ENCODE results near the gene FBXO17.

Gene FBXO17

DNA sequence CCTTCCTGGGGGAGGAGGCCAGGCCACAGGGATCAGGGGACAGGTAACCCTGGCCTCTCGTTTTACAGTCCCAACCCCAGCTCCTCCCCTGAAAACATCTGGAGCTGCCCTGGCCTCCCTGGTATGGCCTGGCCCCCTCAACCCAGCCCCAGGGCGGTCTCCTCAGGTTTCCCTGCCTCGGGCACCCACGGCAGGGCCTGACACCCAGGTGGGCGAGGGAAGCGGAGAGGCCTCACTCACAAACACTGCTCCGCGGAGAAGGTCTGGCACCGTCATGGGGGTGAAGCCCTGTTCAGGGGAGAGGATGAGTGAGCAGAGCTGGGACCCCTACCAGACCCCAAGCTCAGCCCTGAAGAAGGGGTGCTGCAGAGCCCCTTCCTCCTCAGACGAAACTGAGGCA lies 57.0 kb downstream of the FBXO17 start:
- in situ Hi-C loops (cut with HindIII; ENCODE audit: low sequenced_read_pairs): loop anchor here (25.0 kb wide), 1 partner anchor 156 kb away; the partner anchor contains the start of gene LGALS7

DNA sequence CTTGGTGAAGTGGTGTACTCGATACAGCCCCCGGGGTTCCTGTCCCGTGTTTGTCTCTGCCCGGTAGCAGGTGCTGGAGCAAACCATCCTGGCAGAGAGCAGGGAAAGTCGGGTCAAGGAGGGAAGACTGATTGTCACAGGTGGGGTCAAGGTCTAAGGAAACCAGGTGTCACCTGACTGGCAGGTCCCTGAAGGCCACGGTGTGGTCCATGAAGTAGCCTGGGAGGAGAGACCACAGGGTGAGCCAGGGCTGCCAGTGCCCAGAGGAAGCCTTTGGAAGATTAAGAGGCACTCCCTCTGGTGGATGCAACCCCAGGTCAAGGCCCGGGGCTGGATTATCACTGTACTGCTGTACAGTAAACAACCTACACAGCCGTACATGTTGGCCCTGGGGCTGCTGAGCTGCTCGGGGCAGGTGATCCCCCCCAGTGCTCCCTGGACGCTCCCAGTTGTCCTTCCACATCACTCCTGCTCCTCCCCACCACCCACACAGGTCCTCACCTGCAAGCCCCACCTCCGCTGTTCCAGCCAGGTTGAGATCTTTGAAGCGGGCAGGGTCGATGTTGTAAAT lies 57.5 kb downstream of the FBXO17 start:
- in situ Hi-C loops (cut with HindIII; ENCODE audit: low sequenced_read_pairs): loop anchor here (25.0 kb wide), 1 partner anchor 156 kb away; the partner anchor contains the start of gene LGALS7

DNA sequence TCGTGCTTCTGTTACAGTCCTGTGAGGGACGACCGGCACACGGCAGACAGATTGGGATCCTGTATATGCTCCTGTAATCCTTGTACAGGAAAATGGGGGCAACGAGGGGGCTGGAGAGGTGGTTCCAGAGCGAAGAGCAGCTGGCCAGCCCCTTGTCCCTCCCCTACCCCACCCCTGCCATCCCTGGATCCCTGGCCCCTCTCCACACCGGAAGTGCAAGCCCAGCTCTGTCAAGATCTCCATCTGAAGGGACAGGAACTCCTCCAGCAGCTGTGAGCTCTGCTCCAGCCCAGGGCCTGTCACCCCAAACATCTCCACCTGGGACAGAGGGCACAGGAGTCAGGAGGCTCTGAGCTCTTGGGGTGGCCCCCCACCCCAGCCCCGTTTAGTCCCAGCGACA lies 58.0 kb downstream of the FBXO17 start:
- in situ Hi-C loops (cut with HindIII; ENCODE audit: low sequenced_read_pairs): loop anchor here (25.0 kb wide), 1 partner anchor 155 kb away; the partner anchor contains the start of gene LGALS7

DNA sequence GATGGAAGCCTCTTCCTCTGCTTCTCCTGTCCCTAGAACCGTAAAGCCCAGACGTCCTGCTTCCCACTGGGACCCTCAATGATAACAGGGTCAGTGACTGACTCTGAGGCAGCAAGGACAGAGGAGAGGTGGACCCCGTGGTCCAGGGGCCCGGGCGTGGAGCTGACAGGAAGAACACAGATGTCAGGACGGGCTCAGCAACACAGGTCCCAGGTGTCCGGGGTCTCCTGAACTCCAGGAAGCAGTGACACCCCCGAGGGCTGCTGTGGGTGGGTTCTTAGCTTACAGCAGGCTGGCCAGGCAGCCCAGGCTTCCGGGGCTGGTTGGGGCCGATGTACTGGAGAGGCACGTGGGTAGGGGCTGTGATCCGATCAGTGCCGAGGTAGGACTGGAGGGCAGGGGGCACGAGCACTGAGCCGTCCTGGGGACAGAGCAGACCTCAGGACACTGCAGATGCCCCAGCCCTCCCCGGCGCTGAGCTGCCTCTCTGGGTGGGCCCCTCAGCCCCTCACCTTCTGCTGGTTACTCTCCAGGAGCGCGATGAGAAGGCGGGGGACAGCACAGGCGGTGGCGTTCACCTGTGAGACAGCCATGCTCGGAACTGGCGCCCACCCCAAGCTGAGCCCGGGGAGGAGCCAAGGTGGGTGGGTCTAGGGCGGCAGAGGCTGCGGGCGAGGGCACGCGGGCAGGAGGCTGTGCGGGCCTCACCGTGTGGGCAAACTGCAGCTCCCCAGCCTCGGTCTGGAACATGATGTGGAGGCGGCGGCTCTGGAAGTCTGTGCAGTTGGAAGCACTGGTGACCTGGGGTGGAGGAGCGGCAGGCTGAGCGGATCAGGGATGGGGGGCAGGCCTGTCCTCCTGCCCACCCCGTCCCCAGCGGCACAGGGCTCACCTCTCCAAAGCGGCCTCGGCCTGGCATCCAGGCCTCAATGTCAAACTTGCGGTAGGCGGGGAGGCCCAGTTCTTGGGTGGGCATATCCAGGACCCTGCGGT lies 59.9 kb downstream of the FBXO17 start:
- in situ Hi-C loops (cut with HindIII; ENCODE audit: low sequenced_read_pairs): loop anchor here (25.0 kb wide), 1 partner anchor 153 kb away; the partner anchor contains the start of gene LGALS7

DNA sequence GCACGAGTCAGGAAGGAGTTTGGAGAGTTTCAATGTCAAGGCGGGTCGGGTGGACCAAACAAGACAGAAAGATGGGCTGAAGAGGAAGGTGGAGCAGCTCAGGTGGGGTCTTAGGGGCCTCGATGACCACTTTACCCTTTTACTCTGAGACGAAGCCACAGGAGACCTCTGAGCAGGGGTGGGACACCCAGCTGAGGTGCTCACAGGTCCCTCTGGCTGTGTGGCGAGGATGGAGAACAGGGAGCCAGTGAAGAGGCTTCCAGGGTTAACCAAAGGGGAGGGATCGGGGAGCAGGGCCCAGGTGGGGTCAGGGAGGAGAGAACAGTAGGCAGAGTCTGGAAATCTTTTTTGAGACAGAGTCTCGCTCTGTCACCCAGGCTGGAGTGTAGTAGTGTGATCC lies 61.6 kb downstream of the FBXO17 start:
- in situ Hi-C loops (cut with HindIII; ENCODE audit: low sequenced_read_pairs): loop anchor here (25.0 kb wide), 1 partner anchor 152 kb away; the partner anchor contains the start of gene LGALS7

DNA sequence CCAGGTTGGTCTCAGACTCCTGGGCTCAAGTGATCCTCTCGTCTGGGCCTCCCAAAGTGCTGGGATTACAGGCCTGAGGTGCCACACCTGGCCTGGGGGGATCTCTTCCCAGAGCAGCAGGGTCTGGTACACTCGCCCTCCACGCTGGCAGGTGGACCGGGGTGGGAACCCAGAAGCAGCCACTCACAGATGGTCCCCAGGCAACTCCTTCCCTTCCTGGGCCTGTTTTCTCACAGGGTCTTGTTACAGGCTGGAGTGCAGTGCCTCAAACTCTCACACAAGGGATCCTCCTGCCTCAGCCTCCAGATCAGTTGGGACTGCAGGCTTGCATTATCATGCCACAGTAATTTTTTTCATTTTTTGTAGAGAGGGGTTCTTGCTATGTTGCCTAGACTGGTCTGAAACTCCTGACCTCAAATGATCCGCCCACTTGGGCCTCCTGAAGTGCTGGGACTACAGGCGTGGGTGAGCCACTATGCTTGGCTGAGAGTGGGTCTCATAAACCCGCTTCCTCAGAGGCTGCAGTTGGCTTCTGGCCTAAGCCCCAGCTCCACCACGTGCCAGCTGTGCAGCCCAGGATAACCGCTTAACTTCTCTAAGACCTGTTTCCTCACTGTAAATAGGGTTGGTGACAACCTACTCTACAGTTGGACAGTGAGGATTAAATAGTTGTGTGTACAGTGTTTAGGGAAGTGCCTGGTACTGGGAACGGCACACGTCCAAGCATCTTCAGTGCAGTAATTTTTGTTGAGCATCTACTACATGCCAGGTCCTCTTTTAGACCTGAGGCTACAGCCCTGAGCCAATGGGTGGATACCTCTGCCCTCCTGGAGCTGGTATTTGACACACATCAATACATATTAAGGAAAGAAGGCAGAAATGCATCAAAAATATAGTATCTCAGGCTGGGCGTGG lies 62.7 kb downstream of the FBXO17 start:
- in situ Hi-C loops (cut with HindIII; ENCODE audit: low sequenced_read_pairs): loop anchor here (25.0 kb wide), 1 partner anchor 151 kb away; the partner anchor contains the start of gene LGALS7

DNA sequence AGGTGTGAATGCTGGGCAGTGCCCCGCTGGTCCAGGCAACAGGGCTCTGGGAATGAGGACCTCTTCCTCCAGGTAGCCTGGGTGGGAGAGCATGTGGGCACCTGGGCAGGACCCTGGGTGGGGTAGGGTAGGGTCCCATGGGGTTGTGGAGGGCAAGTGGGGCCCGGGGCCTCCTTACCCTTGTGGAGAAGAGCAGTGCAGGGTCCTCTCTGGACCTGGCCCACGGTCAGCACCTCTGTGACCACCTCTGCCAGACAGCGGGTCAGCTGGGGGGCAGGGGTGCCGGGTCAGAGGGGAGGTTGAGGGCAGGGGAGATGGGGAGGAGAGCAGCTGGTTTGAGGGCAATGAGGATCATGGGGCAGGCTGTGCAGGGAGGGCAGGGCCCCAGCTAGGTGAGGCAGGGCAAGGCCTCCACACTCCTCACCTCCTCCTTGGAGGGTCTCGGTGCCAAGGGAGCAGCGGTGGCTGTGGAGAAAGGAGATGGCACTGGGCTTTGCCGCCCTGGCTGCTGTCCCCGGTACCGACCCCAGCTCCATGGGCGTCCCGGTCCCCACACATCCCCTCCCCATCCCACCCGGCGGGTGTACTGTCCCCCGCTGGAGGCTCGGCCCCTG lies 64.0 kb downstream of the FBXO17 start:
- in situ Hi-C loops (cut with HindIII; ENCODE audit: low sequenced_read_pairs): loop anchor here (25.0 kb wide), 1 partner anchor 149 kb away; the partner anchor contains the start of gene LGALS7

DNA sequence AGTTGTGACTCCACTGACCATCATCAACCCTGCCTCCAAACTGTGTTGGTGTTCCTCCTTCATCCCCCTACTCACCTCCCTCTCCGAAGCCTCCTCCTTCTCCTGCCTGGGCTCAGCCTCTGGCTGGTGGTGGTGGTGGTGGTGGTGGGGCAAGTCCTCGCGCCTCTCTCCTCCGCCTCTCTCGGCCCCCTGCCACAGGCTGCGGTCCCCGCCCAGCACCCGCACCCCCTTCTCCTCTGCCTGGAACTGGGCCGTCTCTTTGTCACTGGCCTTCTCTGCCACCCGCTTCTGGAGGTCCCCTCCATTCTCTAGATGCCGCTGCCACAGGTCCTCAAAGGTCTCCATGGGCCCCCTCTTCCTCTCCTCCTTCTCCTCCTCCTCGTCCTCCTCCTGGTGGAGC lies 65.1 kb downstream of the FBXO17 start:
- in situ Hi-C loops (cut with HindIII; ENCODE audit: low sequenced_read_pairs): loop anchor here (25.0 kb wide), 1 partner anchor 148 kb away; the partner anchor contains the start of gene LGALS7

DNA sequence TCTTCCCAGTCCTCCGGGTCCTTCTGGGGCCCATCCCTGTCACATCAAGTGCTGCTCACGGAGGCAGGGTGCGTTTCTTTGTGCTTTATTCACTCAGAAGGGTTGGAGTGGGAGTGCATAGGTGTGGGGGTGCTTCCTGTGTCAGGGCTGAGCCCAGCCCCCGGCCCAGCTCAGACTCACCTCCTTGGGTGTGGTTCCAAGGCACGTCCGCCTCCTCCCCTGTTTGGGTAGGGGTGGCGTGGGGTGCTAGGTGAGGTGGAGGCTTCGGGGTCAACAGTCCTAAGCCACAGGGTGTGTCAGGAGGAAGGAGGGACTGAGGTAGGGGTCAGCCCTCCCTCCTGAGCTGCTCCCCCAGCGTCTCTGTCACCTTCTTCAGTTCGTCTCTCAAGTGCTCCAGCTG lies 66.6 kb downstream of the FBXO17 start:
- in situ Hi-C loops (cut with HindIII; ENCODE audit: low sequenced_read_pairs): loop anchor here (25.0 kb wide), 1 partner anchor 147 kb away; the partner anchor contains the start of gene LGALS7

DNA sequence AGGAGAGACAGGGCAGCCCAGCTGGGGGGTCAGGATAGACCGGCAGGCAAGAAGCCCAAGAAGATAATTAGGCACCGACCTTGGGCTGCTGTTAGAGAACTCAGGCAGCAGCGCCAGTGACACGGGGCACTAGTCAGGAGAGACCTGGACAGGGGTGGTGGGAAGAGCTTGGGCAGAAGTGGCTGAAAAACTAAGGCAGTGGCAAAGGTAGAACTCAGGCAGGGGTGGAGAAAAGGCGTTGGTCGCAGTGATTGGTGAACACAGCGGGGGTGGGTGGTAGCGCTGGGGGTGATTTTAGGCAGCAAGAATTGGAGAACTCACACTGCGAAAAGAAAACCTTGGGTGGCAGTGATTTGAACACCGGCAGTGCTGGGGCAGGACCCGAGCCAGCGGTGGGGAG lies 67.9 kb downstream of the FBXO17 start:
- in situ Hi-C loops (cut with HindIII; ENCODE audit: low sequenced_read_pairs): loop anchor here (25.0 kb wide), 1 partner anchor 145 kb away; the partner anchor contains the start of gene LGALS7

DNA sequence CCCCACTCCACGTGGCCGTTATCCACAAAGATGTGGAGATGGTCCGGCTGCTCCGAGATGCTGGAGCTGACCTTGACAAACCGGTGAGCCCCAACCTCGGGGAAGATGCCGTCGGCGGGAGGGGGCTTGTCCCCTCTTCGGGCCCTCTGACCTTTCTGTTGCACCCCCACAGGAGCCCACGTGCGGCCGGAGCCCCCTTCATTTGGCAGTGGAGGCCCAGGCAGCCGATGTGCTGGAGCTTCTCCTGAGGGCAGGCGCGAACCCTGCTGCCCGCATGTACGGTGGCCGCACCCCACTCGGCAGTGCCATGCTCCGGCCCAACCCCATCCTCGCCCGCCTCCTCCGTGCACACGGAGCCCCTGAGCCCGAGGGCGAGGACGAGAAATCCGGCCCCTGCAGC lies 68.3 kb downstream of the FBXO17 start:
- in situ Hi-C loops (cut with HindIII; ENCODE audit: low sequenced_read_pairs): loop anchor here (25.0 kb wide), 1 partner anchor 145 kb away; the partner anchor contains the start of gene LGALS7

DNA sequence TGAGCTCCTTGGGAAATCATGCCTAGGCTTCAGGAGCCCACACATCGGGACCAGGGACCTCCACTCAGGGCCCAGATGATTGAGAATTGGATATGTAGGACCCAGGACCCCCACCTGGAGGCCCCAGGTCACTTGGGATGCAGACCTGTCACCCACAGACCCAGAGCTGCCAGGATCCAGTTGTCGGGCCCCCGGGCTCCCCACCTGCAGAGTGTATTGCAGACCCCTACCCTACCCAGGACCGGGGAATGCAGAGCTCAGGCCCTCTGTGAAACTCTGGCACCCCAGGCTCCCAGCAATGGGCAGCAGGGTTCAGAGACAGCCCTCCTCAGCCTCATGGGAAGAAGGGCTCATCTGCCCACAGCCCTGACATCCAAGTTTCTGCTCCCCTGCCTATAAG lies 69.9 kb downstream of the FBXO17 start:
- in situ Hi-C loops (cut with HindIII; ENCODE audit: low sequenced_read_pairs): loop anchor here (25.0 kb wide), 1 partner anchor 143 kb away; the partner anchor contains the start of gene LGALS7

DNA sequence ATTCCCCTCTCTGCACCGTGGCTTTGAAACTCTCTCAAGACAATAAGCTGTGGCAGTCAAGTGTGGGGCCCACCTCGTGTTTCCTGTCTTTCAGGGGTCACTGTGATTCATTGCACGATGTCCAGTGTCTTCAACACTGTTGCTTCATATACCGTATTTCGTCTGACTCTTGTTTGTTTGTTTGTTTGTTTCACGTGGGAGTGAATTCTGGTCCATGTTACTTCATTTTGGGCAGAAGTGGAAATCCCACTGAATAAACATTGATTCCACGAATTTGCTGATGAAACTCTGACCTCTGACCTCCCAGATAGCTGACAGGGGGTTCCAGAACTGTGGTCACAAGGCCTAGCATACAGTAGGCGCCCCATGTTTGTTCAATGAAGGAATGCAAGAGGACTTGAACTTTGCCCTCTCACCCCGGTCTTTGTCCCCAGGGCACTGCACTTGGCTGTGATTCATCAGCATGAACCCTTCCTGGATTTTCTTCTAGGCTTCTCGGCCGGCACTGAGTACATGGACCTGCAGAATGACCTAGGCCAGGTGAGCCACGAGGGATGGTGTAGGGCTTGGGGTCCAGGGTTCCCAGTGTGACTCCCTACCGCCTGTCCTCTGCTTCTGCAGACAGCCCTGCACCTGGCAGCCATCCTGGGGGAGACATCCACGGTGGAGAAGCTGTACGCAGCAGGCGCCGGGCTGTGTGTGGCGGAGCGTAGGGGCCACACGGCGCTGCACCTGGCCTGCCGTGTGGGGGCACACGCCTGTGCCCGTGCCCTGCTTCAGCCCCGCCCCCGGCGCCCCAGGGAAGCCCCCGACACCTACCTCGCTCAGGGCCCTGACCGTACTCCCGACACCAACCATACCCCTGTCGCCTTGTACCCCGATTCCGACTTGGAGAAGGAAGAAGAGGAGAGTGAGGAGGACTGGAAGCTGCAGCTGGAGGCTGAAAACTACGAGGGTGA lies 70.7 kb downstream of the FBXO17 start:
- in situ Hi-C loops (cut with HindIII; ENCODE audit: low sequenced_read_pairs): loop anchor here (25.0 kb wide), 1 partner anchor 143 kb away; the partner anchor contains the start of gene LGALS7

DNA sequence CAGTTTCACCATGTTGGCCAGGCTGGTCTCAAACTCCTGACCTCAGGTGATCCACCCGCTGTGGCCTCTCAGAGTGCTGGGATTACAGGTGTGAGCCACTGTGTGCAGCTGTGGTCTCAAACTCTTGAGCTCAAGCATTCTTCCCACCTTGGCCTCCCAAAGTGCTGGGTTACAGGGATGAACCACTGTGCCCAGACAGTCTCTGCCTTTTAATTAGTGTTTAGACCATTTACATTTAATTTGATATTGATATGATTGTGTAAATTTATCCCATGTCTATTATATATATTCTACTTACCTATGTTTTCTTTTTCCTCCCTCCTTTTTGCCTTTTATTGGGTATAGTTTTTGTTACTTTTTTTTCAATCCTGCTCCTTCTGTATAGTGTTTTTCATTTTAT lies 73.9 kb downstream of the FBXO17 start:
- in situ Hi-C loops (cut with HindIII; ENCODE audit: low sequenced_read_pairs): loop anchor here (25.0 kb wide), 1 partner anchor 139 kb away; the partner anchor contains the start of gene LGALS7

DNA sequence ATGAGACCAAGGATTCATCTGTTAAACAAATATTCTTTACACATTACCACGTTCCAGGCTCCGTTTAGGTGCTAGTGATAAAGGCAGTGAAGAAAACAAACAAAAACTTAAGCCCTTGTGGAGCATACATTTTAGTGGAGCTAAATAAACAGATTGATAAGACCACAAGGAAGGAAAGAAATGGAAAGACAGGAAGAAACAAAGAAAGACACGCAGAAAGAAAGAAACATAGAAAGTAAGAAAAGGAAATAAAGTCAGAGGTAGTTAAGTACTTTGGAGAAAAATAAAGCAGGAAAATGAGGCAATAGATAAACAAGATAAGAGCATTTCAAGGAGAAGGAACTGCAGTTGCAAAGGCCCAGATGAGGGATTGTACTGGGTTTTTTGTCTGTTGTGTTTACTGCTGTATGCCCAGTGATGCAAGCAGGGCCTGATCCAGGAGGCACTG lies 74.8 kb downstream of the FBXO17 start:
- in situ Hi-C loops (cut with HindIII; ENCODE audit: low sequenced_read_pairs): loop anchor here (25.0 kb wide), 1 partner anchor 138 kb away; the partner anchor contains the start of gene LGALS7

DNA sequence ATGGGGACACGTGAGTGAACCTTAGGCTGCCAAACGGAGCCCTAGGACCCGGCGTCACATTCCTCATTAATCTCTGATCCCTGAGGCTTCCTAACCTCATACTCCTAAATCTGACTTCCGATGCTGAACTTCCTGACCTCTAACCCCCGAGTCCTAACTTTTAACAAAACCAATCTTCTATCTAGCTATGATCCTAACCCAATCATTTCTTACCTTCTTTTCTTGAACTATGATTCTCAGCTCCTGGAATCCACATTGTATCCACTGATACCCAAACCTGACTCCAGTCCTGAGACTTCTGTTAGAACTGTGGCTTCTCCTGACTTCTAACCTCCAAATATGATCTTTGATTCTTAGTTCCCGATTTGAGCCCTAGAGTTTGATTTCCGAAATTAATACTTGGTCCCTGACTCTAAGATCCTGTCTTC lies 75.3 kb downstream of the FBXO17 start:
- in situ Hi-C loops (cut with HindIII; ENCODE audit: low sequenced_read_pairs): loop anchor here (25.0 kb wide), 1 partner anchor 138 kb away; the partner anchor contains the start of gene LGALS7

DNA sequence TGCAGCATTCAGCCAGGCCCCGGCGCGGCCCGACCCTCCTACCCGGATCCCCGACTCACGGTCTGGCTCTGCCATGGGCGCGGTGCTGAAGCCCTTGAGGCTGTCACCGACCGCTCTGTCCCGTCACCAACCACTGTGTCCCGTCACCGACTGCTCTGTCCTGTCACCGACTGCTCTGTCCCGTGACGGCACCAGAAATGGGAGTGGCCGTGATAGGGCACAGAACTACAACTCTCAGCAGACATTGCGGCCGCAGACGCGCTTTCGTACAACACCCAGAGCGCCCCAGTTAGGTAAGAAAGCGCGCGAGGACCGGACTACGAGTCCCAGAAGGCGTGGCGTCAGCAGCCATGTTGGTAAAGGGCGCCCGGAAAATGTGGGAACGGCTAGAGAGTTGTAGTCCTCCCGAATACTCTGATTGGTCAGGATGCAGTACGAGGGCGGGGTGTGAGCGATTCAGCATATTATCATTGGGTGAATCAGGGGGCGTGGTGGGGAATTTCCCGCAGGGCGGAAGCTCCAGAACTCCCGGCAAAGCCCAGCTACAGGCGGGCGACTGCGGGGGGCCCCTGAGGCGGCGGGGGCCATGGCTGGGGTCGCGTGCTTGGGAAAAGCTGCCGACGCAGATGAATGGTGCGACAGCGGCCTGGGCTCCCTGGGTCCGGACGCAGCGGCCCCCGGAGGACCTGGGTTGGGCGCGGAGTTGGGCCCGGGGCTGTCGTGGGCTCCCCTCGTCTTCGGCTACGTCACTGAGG lies 75.9 kb downstream of the FBXO17 start, which contains the start of the genes NFKBIB and SIRT2:
NFKBIB (plus strand) TSS at position 523 of the 755 bp plus-strand sequence; CDS start at position 587, 64 bp downstream.
SIRT2 (minus strand) TSS at position 172 of the 755 bp plus-strand sequence; CDS start at position 75, 97 bp downstream.
- in situ Hi-C loops (cut with HindIII; ENCODE audit: low sequenced_read_pairs): loop anchor here (25.0 kb wide), 1 partner anchor 137 kb away; the partner anchor contains the start of gene LGALS7

Measured in endothelial cell of hepatic sinusoid (primary cell).